Astrocyte (in vitro differentiated cells and primary cell): ENCODE measurements around the gene LYSMD4. TPM values are rescaled to one million over a fixed set of nuclear protein-coding genes. Genes with fewer than 3 reads are reported as not detected.
A peak's percentile ranks its signal among the peaks of the same experiment; 100 is the strongest.

Experiments
- DNase-seq: peaks from one replicate; pipeline ENCODE4 v3.0.0-alpha.2; 2010; ENCODE audit warnings: low read depth
- FAIRE-seq: peaks from 2 replicates; lab custom pipeline; 2011; peaks lifted over from hg19 to GRCh38; lab: Jason Lieb, UNC
- H2AFZ ChIP-seq: 2 replicates; pipeline ENCODE4 v1.6.0; 2012; ENCODE audit warnings: low read depth, low read length, inconsistent platforms
- H3K27ac ChIP-seq: 2 replicates; pipeline ENCODE4 v1.5.1; 2011; ENCODE audit warnings: low read depth, low read length, inconsistent platforms
- H3K27me3 ChIP-seq: 2 replicates; pipeline ENCODE4 v1.6.0; 2011; ENCODE audit warnings: low read length, inconsistent platforms; ENCODE audit not compliant: insufficient read depth
- H3K36me3 ChIP-seq: 2 replicates; pipeline ENCODE4 v1.5.1; 2011; ENCODE audit warnings: low read length, inconsistent platforms; ENCODE audit not compliant: insufficient read depth
- H3K4me1 ChIP-seq: 2 replicates; pipeline ENCODE4 v1.5.1; 2011; ENCODE audit warnings: low read length, inconsistent platforms; ENCODE audit not compliant: insufficient read depth
- H3K4me2 ChIP-seq: 2 replicates; pipeline ENCODE4 v1.6.0; 2012; ENCODE audit warnings: low read length, inconsistent platforms
- H3K4me3 ChIP-seq: 2 replicates; pipeline ENCODE4 v1.5.1; 2011; ENCODE audit warnings: low read depth, mild to moderate bottlenecking, low read length, inconsistent platforms; ENCODE audit not compliant: insufficient read depth
- H3K79me2 ChIP-seq: 2 replicates; pipeline ENCODE4 v1.6.0; 2012; ENCODE audit warnings: mild to moderate bottlenecking, low read length, inconsistent platforms; ENCODE audit not compliant: insufficient read depth
- H3K9ac ChIP-seq: 2 replicates; pipeline ENCODE4 v1.6.0; 2012; ENCODE audit warnings: mild to moderate bottlenecking, low read length, inconsistent platforms
- H3K9me3 ChIP-seq: 2 replicates; pipeline ENCODE4 v1.5.1; 2012; ENCODE audit warnings: low read depth, mild to moderate bottlenecking, low read length, inconsistent platforms; ENCODE audit not compliant: insufficient read depth
- H4K20me1 ChIP-seq: 2 replicates; pipeline ENCODE4 v1.6.0; 2012; ENCODE audit warnings: low read length, inconsistent platforms; ENCODE audit not compliant: insufficient read depth
- H3K27ac Mint-ChIP-seq: one replicate; pipeline ENCODE4 v1.8.0; 2021; ENCODE audit warnings: mild to moderate bottlenecking, mixed read lengths; ENCODE audit not compliant: unreplicated experiment
- H3K27me3 Mint-ChIP-seq: one replicate; pipeline ENCODE4 v1.8.0; 2021; ENCODE audit warnings: low read depth, mixed read lengths; ENCODE audit not compliant: unreplicated experiment
- H3K36me3 Mint-ChIP-seq: one replicate; pipeline ENCODE4 v1.8.0; 2021; ENCODE audit warnings: low read depth, mixed read lengths; ENCODE audit not compliant: unreplicated experiment
- H3K4me1 Mint-ChIP-seq: one replicate; pipeline ENCODE4 v1.8.0; 2021; ENCODE audit warnings: low read depth, mixed read lengths; ENCODE audit not compliant: unreplicated experiment
- H3K4me3 Mint-ChIP-seq: one replicate; pipeline ENCODE4 v1.8.0; 2021; ENCODE audit warnings: mild to moderate bottlenecking, moderate library complexity, mixed read lengths; ENCODE audit not compliant: unreplicated experiment
- H3K9me3 Mint-ChIP-seq: one replicate; pipeline ENCODE4 v1.8.0; 2021; ENCODE audit warnings: mild to moderate bottlenecking, mixed read lengths; ENCODE audit not compliant: unreplicated experiment
- CTCF ChIP-seq: IDR thresholded peaks from 2 replicates; pipeline ENCODE4 v1.5.1; 2011; ENCODE audit warnings: low read depth, mild to moderate bottlenecking, inconsistent platforms, low read length, moderate library complexity; ENCODE audit not compliant: insufficient read depth
- EZH2 ChIP-seq: IDR thresholded peaks from 2 replicates; pipeline ENCODE4 v1.6.1; 2012; ENCODE audit warnings: mild to moderate bottlenecking, low read length, inconsistent platforms; ENCODE audit not compliant: insufficient read depth
- total RNA-seq: library from RNA; stranded (reverse); gene quantifications from 2 replicates; pipeline ENCODE4 v1.2.1, GENCODE V29; 2021

The LYSMD4 gene
- total RNA-seq, 1 donor from 2014 or later: 5.0 TPM

GRCh38 chr15:99683000-99683670, 50.1 kb downstream of the LYSMD4 start:
- Histone ChIP-seq H3K27me3 (no peaks in the 10 kb centered on the region), H3K9ac (peak overlapping the region; percentile 36), H3K36me3 (peaks cover 9% of the 10 kb centered on the region), H3K4me3 (no peak overlapping the region), H3K27ac (peak overlapping the region; percentile 71), H3K9me3 (no peaks in the 10 kb centered on the region), H4K20me1 (no peaks in the 10 kb centered on the region), H2AFZ (no peak overlapping the region), H3K4me1 (peaks cover 13% of the 10 kb centered on the region), H3K4me2 (peak overlapping the region; percentile 54), H3K79me2 (peaks cover 9% of the 10 kb centered on the region)
- peak overlapping the region; percentile 25 for H3K4me3 Mint-ChIP-seq
- no peak for TF ChIP-seq EZH2
- H3K4me1 Mint-ChIP-seq: peaks cover 17% of the 10 kb centered on the region
- peaks cover 30% of the 10 kb centered on the region for H3K36me3 Mint-ChIP-seq
- peak overlapping the region; percentile 96 for H3K27ac Mint-ChIP-seq
- FAIRE-seq (no peak), DNase-seq (peak; percentile 78)
- peaks cover 10% of the 10 kb centered on the region for H3K9me3 Mint-ChIP-seq
- H3K27me3 Mint-ChIP-seq: no peaks in the 10 kb centered on the region

GRCh38 chr15:99682455-99682854, 50.8 kb downstream of the LYSMD4 start:
- H4K20me1 ChIP-seq: no peaks in the 10 kb centered on the region
- H3K4me3 ChIP-seq: no peak overlapping the region
- Mint-ChIP-seq H3K4me1 (peaks cover 18% of the 10 kb centered on the region), H3K27me3 (no peaks in the 10 kb centered on the region), H3K4me3 (no peak overlapping the region), H3K9me3 (peaks cover 7% of the 10 kb centered on the region), H3K36me3 (peaks cover 30% of the 10 kb centered on the region), H3K27ac (peak overlapping the region; percentile 71)
- H2AFZ ChIP-seq: no peak overlapping the region
- peak overlapping the region; percentile 71 for H3K27ac ChIP-seq
- H3K4me1 ChIP-seq: peaks cover 13% of the 10 kb centered on the region
- DNase-seq: peak; percentile 90
- H3K4me2 ChIP-seq: peak overlapping the region; percentile 54
- no peak for FAIRE-seq
- no peak for TF ChIP-seq EZH2
- TF ChIP-seq CTCF: no peak
- H3K9ac ChIP-seq: peak overlapping the region; percentile 42
- peaks cover 10% of the 10 kb centered on the region for H3K36me3 ChIP-seq
- no peaks in the 10 kb centered on the region for H3K27me3 ChIP-seq
- H3K79me2 ChIP-seq: peaks cover 9% of the 10 kb centered on the region
- H3K9me3 ChIP-seq: no peaks in the 10 kb centered on the region

- FAIRE-seq: no peak
- Mint-ChIP-seq H3K4me3 (no peak overlapping the region), H3K4me1 (peaks cover 18% of the 10 kb centered on the region), H3K27me3 (no peaks in the 10 kb centered on the region), H3K36me3 (peaks cover 28% of the 10 kb centered on the region), H3K27ac (no peak overlapping the region), H3K9me3 (peaks cover 6% of the 10 kb centered on the region)
- TF ChIP-seq EZH2 (no peak), CTCF (no peak)
- Histone ChIP-seq H3K79me2 (peaks cover 5% of the 10 kb centered on the region), H3K9ac (no peak overlapping the region), H3K4me2 (peak overlapping the region; percentile 54), H3K4me3 (no peak overlapping the region), H3K36me3 (peaks cover 10% of the 10 kb centered on the region), H3K4me1 (peaks cover 13% of the 10 kb centered on the region), H4K20me1 (no peaks in the 10 kb centered on the region), H3K27ac (peak overlapping the region; percentile 71), H3K27me3 (no peaks in the 10 kb centered on the region), H2AFZ (no peak overlapping the region), H3K9me3 (no peaks in the 10 kb centered on the region)
- no peak for DNase-seq
Observed at GRCh38 chr15:99681990-99682389, 51.2 kb downstream of the LYSMD4 start.
